DOHH2 (cell line): Measurements from ENCODE around the gene FAM83F.

Source experiments
- EZH2phosphoT487 ChIP-seq: fragments of 200-600 bp; sonication (generic); IDR thresholded peaks from 2 replicates; pipeline ENCODE4 v1.6.1; 2017; ENCODE audit warnings: borderline replicate concordance, mild to moderate bottlenecking, antibody characterized with exemption, low read length, moderate library complexity, mixed read lengths
- TF ChIP-seq, protein P1 (sequence below): fragments of 200-600 bp; sonication (generic); IDR thresholded peaks from one replicate; pipeline ENCODE4 v1.5.1; 2014; ENCODE audit warnings: antibody characterized with exemption, mild to moderate bottlenecking, low read depth, low read length; ENCODE audit not compliant: poor library complexity, severe bottlenecking

DNA sequence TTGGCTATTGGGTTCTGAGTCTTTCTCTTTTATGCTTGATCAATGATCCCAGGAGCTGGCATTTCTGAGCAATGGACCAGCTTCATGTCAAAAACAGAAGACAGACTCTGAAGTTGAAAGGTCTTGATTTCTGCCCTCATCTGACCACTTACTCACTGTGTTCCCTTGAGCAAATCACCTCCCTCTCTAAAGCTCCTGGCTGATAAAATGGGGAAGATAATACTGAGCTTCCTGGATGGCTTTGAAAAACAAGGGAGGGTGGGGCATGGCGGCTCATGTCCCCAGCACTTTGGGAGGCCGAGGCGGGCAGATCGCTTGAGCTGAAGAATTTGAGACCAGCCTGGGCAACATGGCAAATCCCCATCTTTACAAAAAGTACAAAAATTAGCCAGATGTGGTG lies 6.4 kb downstream of the FAM83F start:
- TF ChIP-seq, protein P1, sequence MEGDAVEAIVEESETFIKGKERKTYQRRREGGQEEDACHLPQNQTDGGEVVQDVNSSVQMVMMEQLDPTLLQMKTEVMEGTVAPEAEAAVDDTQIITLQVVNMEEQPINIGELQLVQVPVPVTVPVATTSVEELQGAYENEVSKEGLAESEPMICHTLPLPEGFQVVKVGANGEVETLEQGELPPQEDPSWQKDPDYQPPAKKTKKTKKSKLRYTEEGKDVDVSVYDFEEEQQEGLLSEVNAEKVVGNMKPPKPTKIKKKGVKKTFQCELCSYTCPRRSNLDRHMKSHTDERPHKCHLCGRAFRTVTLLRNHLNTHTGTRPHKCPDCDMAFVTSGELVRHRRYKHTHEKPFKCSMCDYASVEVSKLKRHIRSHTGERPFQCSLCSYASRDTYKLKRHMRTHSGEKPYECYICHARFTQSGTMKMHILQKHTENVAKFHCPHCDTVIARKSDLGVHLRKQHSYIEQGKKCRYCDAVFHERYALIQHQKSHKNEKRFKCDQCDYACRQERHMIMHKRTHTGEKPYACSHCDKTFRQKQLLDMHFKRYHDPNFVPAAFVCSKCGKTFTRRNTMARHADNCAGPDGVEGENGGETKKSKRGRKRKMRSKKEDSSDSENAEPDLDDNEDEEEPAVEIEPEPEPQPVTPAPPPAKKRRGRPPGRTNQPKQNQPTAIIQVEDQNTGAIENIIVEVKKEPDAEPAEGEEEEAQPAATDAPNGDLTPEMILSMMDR: no peak
- no peak for TF ChIP-seq EZH2phosphoT487
